Pancreas (tissue), 10 donors: Measurements from ENCODE around the gene SFXN4. TPM values are rescaled to one million over a fixed set of nuclear protein-coding genes. Genes with fewer than 3 reads are reported as not detected.
"Not testable (repeated sequence)": the region's sequence is repeated elsewhere in the genome, so short reads cannot be mapped to it uniquely, and the experiment has no call there.

Experiments
- ATAC-seq, 4 donors: fragments of 200-7000 bp; cut with Tn5 transposase; one replicate each; pipeline versions ENCODE4 v1.8.0 to v1.9.1; 2020; ENCODE audit warnings: mild to moderate bottlenecking in 4 of 4, moderate library complexity in 4 of 4
- DNase-seq, 6 donors: peaks; one replicate each; pipeline ENCODE4 v3.0.0-alpha.2; 2020
- FAIRE-seq: peaks from 2 replicates; lab custom pipeline; 2012; peaks lifted over from hg19 to GRCh38; lab: Jason Lieb, UNC
- H3K27ac ChIP-seq, 4 donors: fragments of 200-600 bp; sonication (generic); 1 replicate in 3 of 4; 2 replicates in 1 of 4; pipeline versions ENCODE4 v1.5.0 to v1.8.0; 2020
- H3K27me3 ChIP-seq, 4 donors: fragments of 200-600 bp; one replicate each; pipeline ENCODE4 v1.8.0; 2021
- H3K36me3 ChIP-seq, 3 donors: fragments of 200-600 bp; sonication (generic) in 1 of 3; one replicate each; pipeline versions ENCODE4 v1.5.0 to v1.8.0; 2020 to 2021
- H3K4me1 ChIP-seq, 3 donors: fragments of 200-600 bp; one replicate each; pipeline ENCODE4 v1.8.0; 2021
- H3K4me3 ChIP-seq, 4 donors: fragments of 200-600 bp; sonication (generic) in 2 of 4; one replicate each; pipeline versions ENCODE4 v1.5.0 to v1.8.0; 2020 to 2021
- H3K9me3 ChIP-seq, 4 donors: fragments of 200-600 bp; one replicate each; pipeline ENCODE4 v1.8.0; 2021
- CTCF ChIP-seq, 4 donors: fragments of 200-600 bp; sonication (generic) in 3 of 4; IDR thresholded peaks; one replicate each; pipeline versions ENCODE4 v1.5.0 to v1.8.0; 2021; ENCODE audit warnings: antibody characterized with exemption in 4 of 4
- WGBS, 2 donors: extraction: QIAGEN DNeasy Blood & Tissue Kit; methylation state at CpG; one replicate each; pipeline ENCODE4 v1.1.7; 2013; 5-methylcytosine and 5-hydroxymethylcytosine counted together
- intact Hi-C, 3 donors: fragments of 100-400 bp; cut with DNase I; formaldehyde crosslinking; loops; one replicate each; pipeline versions ENCODE4 v1.11.1 to v1.14.2; 2022
- polyA plus RNA-seq, 2 donors: library from polyadenylated mRNA; stranded (reverse); fragments of 200-250 nt; gene quantifications; one replicate each; pipeline ENCODE4 v1.2.3, GENCODE V29; 2013
- total RNA-seq, 6 donors: library from RNA; stranded (reverse); fragmentation: NEBNext Ultra II Directional in 4 of 6; extraction: Animal tissue kit (Norgen Biotek cat#: 25700) in 4 of 6; gene quantifications; one replicate each; pipeline versions ENCODE4 v1.2.1 to v1.2.4, GENCODE V29; 2021 to 2023
- donor health status: healthy with polysubstance abuse.
- donor health status: DM: no; HTN: no; CAD: no; lungs with moderate emphysema.
- donor health status: DM: no; HTN: no; CAD: no.
- donor health status: control.
- donor health status: control.
- donor health status: Bipolar disorder and iron deficiency.
- donor health status: DM: yes; HTN: yes; CAD: no.
- donor health status: DM: no; HTN: no; CAD: no.
- donor health status: DM: no; HTN: no; CAD: no.
- donor health status: DM: yes; HTN: yes; CAD: no.

The SFXN4 gene
- total and polyA plus RNA-seq, 8 donors, result 16.1 to 58.6 (median 22.5) TPM

- DNase-seq (no peak), FAIRE-seq (no peak), ATAC-seq (no peak)
- Histone ChIP-seq H3K4me3 (no peak overlapping the region), H3K36me3 (peaks cover 0 to 27% (median 0%) of the 10 kb centered on the region in 3 donors), H3K4me1 (peaks cover 0 to 5% (median 0%) of the 10 kb centered on the region in 3 donors), H3K9me3 (no peaks in the 10 kb centered on the region), H3K27me3 (no peaks in the 10 kb centered on the region), H3K27ac (no peak overlapping the region)
- no peak for TF ChIP-seq CTCF (IDR thresholded peaks at IDR 0.05)
- WGBS, 2 donors, result 56 to 61% methylated on average over 11 of the region's 11 CpGs
- intact Hi-C loops, result no loop called here
These were observed 3.6 kb downstream of the SFXN4 start for GRCh38 chr10:119161680-119162451.

DNA sequence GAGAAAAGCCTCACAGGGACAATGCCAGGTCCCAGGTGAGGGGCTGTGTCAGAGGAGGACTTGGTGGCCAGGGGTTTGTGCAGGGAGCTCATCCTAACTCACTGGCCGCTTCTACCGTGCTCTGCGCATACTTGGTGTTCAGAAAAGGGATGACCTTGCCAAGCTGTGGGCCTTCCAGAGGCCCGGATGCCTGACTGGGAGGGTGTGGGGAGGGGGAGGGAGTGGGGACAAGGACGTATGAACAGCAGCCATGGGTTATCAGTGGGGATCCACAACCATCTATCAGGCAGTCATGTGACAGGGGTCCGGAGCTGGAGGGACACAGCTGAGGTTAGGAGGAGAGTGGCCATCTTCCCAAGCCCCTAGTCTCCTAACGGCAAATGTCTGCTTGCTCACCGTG is 6.2 kb downstream of the SFXN4 start:
- Histone ChIP-seq H3K4me1 (no peaks in the 10 kb centered on the region), H3K27me3 (no peaks in the 10 kb centered on the region), H3K36me3 (peaks cover 8 to 52% (median 16%) of the 10 kb centered on the region in 3 donors), H3K4me3 (no peak overlapping the region), H3K9me3 (no peaks in the 10 kb centered on the region), H3K27ac (no peak overlapping the region)
- DNase-seq (no peak), FAIRE-seq (no peak), ATAC-seq (no peak)
- WGBS, 2 donors, result 80 to 86% methylated on average over 8 of the region's 8 CpGs
- TF ChIP-seq CTCF (IDR thresholded peaks at IDR 0.05), result no peak
- intact Hi-C loops, result no loop called here

- intact Hi-C loops, result no loop called here
- no peak overlapping the region for H3K27ac ChIP-seq
- ATAC-seq (no peak), FAIRE-seq (no peak), DNase-seq (no peak)
- H3K4me1 ChIP-seq, result no peaks in the 10 kb centered on the region
- H3K9me3 ChIP-seq, result no peaks in the 10 kb centered on the region
- no peak for TF ChIP-seq CTCF (IDR thresholded peaks at IDR 0.05)
- peaks cover 8 to 58% (median 23%) of the 10 kb centered on the region in 3 donors for H3K36me3 ChIP-seq
- H3K4me3 ChIP-seq, result no peak overlapping the region
- 95 to 96% methylated on average over 12 of the region's 12 CpGs for WGBS, 2 donors
- no peaks in the 10 kb centered on the region for H3K27me3 ChIP-seq
These were observed 11.9 kb downstream of the SFXN4 start for GRCh38 chr10:119153661-119154060.

DNA sequence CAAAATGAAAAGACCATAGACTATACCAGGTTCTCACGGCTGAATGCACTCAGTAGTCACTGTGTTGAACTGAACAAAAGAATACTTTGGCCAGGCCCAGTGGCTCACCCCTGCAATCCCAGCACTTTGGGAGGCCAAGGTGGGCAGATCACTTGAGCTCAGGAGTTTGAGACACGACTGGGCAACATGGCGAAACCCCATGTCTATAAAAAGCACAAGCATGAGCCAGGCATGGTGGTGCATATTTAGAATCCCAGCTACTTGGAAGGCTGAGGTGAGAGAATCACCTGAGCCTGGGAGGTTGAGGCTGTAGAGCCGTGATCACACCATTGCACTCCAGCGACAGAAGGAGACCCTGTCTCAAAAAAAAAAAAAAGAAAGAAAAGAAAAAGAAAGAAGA is 12.5 kb downstream of the SFXN4 start:
- Histone ChIP-seq H3K4me1 (no peaks in the 10 kb centered on the region), H3K36me3 (peaks cover 8 to 53% (median 23%) of the 10 kb centered on the region in 3 donors), H3K4me3 (no peak overlapping the region), H3K27me3 (no peaks in the 10 kb centered on the region), H3K27ac (no peak overlapping the region), H3K9me3 (no peaks in the 10 kb centered on the region)
- WGBS, 2 donors, result 93 to 95% methylated on average over 5 of the region's 5 CpGs
- intact Hi-C loops, result no loop called here
- FAIRE-seq (no peak), ATAC-seq (no peak), DNase-seq (no peak)
- TF ChIP-seq CTCF (IDR thresholded peaks at IDR 0.05), result no peak

DNA sequence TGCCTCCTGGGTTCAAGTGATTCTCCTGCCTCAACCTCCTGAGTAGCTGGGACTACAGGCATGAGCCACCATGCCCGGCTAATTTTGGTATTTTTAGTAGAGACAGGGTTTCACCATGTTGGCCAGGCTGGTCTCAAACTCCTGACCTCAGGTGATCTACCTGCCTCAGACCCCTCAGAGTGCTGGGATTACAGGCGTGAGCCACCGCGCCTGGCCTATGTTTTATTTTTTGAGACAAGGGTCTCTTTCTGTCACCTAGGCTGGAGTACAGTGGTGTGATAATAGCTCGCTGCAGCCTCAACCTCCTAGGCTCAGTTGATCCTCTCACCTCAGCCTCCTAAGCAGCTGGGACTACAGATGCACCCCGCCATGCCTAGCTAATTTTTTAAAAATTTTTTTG is 13.9 kb downstream of the SFXN4 start:
- intact Hi-C loops, H3K4me3 ChIP-seq, DNase-seq, H3K27me3 ChIP-seq, H3K27ac ChIP-seq, FAIRE-seq, H3K9me3 ChIP-seq, ATAC-seq, H3K4me1 ChIP-seq: not testable (repeated sequence)
- peaks cover 6 to 54% (median 21%) of the 10 kb centered on the region in 3 donors for H3K36me3 ChIP-seq
- 95 to 98% methylated on average over 6 of the region's 6 CpGs for WGBS, 2 donors
